ENCODE measurements around the gene TBC1D2B. TPM values are rescaled to one million over a fixed set of nuclear protein-coding genes. Genes with fewer than 3 reads are reported as not detected.

The TBC1D2B gene
- total and polyA plus RNA-seq, 2 donors (not counting 3 experiments of a cell fraction or from before 2014, with no cell fraction given), result 30.8 to 46.1 TPM

DNA sequence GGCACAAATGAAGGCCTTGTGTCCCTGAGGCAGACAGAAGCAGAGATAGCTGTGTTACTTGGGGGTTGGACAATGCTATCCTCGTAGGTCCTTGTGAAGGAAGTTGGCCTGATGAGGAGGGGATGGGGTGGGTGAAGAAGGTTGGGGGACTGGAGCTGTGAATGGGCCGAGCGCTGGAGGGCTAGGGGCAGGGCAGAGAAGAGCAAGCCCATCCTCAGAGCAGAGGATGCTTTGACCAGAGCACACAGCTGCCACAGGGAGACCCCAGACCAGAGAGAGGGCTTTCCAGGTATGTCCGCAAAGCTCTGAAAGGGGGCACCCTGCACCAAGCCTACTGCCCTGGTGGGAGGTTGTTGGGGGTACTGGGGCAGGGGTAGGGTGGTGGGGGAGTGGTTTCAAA is 5.7 kb upstream of the TBC1D2B start:
- Histone ChIP-seq H3K4me1 (ENCODE audit: control insufficient read depth, extremely low read depth, insufficient read depth, low read length) (no peaks in the 10 kb centered on the region), H3K27ac (ENCODE audit: insufficient read depth, low read depth, low read length) (no peak overlapping the region), H3K27me3 (ENCODE audit: control insufficient read depth in 2 of 2, insufficient read depth in 2 of 2, low read length in 2 of 2) (no peaks in the 10 kb centered on the region), H4K20me1 (replicated peaks; ENCODE audit: control insufficient read depth, extremely low read depth, insufficient read depth, low read length) (no peaks in the 10 kb centered on the region), H3K4me3 (replicated peaks in 1 of 3; ENCODE audit: insufficient read depth in 1 of 3, low read depth in 1 of 3, low read length in 3 of 3) (no peak overlapping the region), H3K9me3 (replicated peaks; ENCODE audit: control insufficient read depth, insufficient read depth, low read length) (no peaks in the 10 kb centered on the region), H2AFZ (ENCODE audit: low read depth, low read length) (no peak overlapping the region), H3K79me2 (ENCODE audit: control insufficient read depth, insufficient read depth, low read length) (no peaks in the 10 kb centered on the region), H3K9me1 (replicated peaks; ENCODE audit: control insufficient read depth, extremely low read depth, insufficient read depth, low read length) (no peaks in the 10 kb centered on the region), H3K36me3 (ENCODE audit: control insufficient read depth in 2 of 2, extremely low read depth in 1 of 2, insufficient read depth in 2 of 2, low read length in 2 of 2) (no peaks in the 10 kb centered on the region), H3K4me2 (ENCODE audit: insufficient read depth, low read length) (no peak overlapping the region), H3K9ac (replicated peaks; ENCODE audit: extremely low read depth, insufficient read depth, low read length) (no peak overlapping the region)
- no peak for TF ChIP-seq MAX (IDR thresholded peaks at IDR 0.05; ENCODE audit: insufficient read depth, insufficient read length)
- no peak for TF ChIP-seq FOS (IDR thresholded peaks at IDR 0.05; ENCODE audit: borderline replicate concordance, insufficient read depth, low read length)
- TF ChIP-seq POLR2A (IDR thresholded peaks at IDR 0.05; ENCODE audit: low read depth, low read length), result no peak
- TF ChIP-seq GATA2 (IDR thresholded peaks at IDR 0.05; ENCODE audit: insufficient read depth, insufficient read length, low read depth, low read length), result no peak
- no peak for TF ChIP-seq JUN (IDR thresholded peaks at IDR 0.05; ENCODE audit: borderline replicate concordance, insufficient read depth, insufficient read length, low read depth)
- TF ChIP-seq CTCF (IDR thresholded peaks at IDR 0.05; ENCODE audit: extremely low read depth in 1 of 2, insufficient read depth in 1 of 2, low read depth in 1 of 2, low read length in 2 of 2), result no peak
- TF ChIP-seq MYC (IDR thresholded peaks at IDR 0.05; ENCODE audit: low read depth, low read length), result no peak
- ChIA-PET POLR2A (no interaction called here), CTCF (interaction anchor here (1.2 to 1.9 kb wide), 4 partner anchors 9 to 83 kb away, joined by 3 to 6 read pairs (median 4); partner anchors contain the start of gene SH2D7)
- dilution Hi-C loops (cut with MboI; ENCODE audit: extremely low pct_ligation_motif_present, low sequenced_read_pairs) (no loop called here), intact Hi-C loops (cut with micrococcal nuclease) (no loop called here)
- BruUV-seq (replicated peaks), result no TSS peak
- DNase-seq (ENCODE audit: low read depth, low spot score), result no peak
- FAIRE-seq, result no peak

Data from endothelial cell of umbilical vein (primary cell).